K562 (cell line): Measurements from ENCODE around the gene LRCH1. TPM values are rescaled to one million over a fixed set of nuclear protein-coding genes. Genes with fewer than 3 reads are reported as not detected.

Experiments used
- ATAC-seq: fragments of 200-7000 bp; cut with Tn5 transposase; 3 replicates; pipeline ENCODE4 v1.9.1; 2020; ENCODE audit warnings: moderate library complexity
- BruUV-seq: library from RNA; stranded (reverse); fragments of 400-500 nt; replicated peaks from 2 replicates; lab custom pipeline; 2021; lab: Mats Ljungman, UMichigan
- CTCF ChIA-PET: fragments of 300-600 bp; formaldehyde crosslinking; extraction: SDS; loops from one replicate; lab custom pipeline; 2021; ENCODE audit warnings: low intra/inter-chr PET ratio; lab: Yijun Ruan, JAX
- POLR2A ChIA-PET: fragments of 300-600, 350-650 bp; sonication (Branson Sonifier 250); formaldehyde crosslinking; extraction: SDS; loops from one replicate; lab custom pipeline; 2021; ENCODE audit warnings: antibody characterized with exemption, inconsistent platforms; lab: Yijun Ruan, JAX
- DNase-seq, 4 experiments: peaks; one replicate each; pipeline versions ENCODE4 v3.0.0 to v3.0.0-alpha.2; 2011 to 2018; ENCODE audit warnings: low spot score in 3 of 4, mixed read lengths in 3 of 4; ENCODE audit errors: extremely low read depth in 1 of 4
- FAIRE-seq: peaks from 2 replicates; lab custom pipeline; 2011; peaks lifted over from hg19 to GRCh38; lab: Jason Lieb, UNC
- H2AFZ ChIP-seq: 2 replicates; pipeline ENCODE4 v1.6.0; 2011; ENCODE audit warnings: low read depth, low read length, control low read depth, inconsistent platforms
- H3K27ac ChIP-seq: fragments of 200-600 bp; 3 replicates; pipeline ENCODE4 v1.8.0; 2011; ENCODE audit warnings: low read depth, mild to moderate bottlenecking, control low read depth, inconsistent platforms, low read length, moderate library complexity, mixed read lengths; ENCODE audit errors: extremely low read depth
- H3K27me3 ChIP-seq, 2 experiments: fragments of 300-600 bp in 1 of 2; 2 replicates in 1 of 2; 3 replicates in 1 of 2; pipeline versions ENCODE4 v1.6.0 to v1.8.0; 2011; ENCODE audit warnings: inconsistent platforms in 2 of 2, low read length in 2 of 2, mild to moderate bottlenecking in 1 of 2, mixed read lengths in 1 of 2, moderate library complexity in 1 of 2; ENCODE audit not compliant: control insufficient read depth in 2 of 2, insufficient read depth in 2 of 2
- H3K36me3 ChIP-seq: fragments of 300-600 bp; 3 replicates; pipeline ENCODE4 v1.8.0; 2011; ENCODE audit warnings: mild to moderate bottlenecking, low read length, inconsistent platforms; ENCODE audit not compliant: control insufficient read depth, insufficient read depth
- H3K4me1 ChIP-seq, 2 experiments: fragments of 200-600 bp in 1 of 2; replicated peaks in 1 of 2; 2 replicates in 1 of 2; 3 replicates in 1 of 2; pipeline versions ENCODE4 v1.5.1 to v1.8.0; 2011; ENCODE audit warnings: inconsistent platforms in 2 of 2, low read length in 2 of 2, mild to moderate bottlenecking in 1 of 2, mixed read lengths in 1 of 2, moderate library complexity in 1 of 2; ENCODE audit not compliant: control insufficient read depth in 2 of 2, insufficient read depth in 2 of 2
- H3K4me2 ChIP-seq: 2 replicates; pipeline ENCODE4 v1.6.1; 2011; ENCODE audit warnings: low read length, control low read depth, inconsistent platforms, mixed read lengths; ENCODE audit not compliant: insufficient read depth
- H3K4me3 ChIP-seq: fragments of 200-600 bp; sonication (generic), shearing (Covaris generic); 2 replicates; pipeline ENCODE4 v1.5.1; 2016; ENCODE audit warnings: control low read depth, inconsistent platforms
- H3K79me2 ChIP-seq: fragments of 200-600 bp; 3 replicates; pipeline ENCODE4 v1.8.0; 2011; ENCODE audit warnings: low read length, inconsistent platforms; ENCODE audit not compliant: control insufficient read depth, insufficient read depth
- H3K9ac ChIP-seq, 2 experiments: 2 replicates each; pipeline versions ENCODE4 v1.6.0 to v1.6.1; 2011; ENCODE audit warnings: low read depth in 2 of 2, low read length in 2 of 2, control low read depth in 1 of 2, inconsistent platforms in 1 of 2, mild to moderate bottlenecking in 1 of 2, mixed read lengths in 1 of 2; ENCODE audit not compliant: insufficient read depth in 1 of 2
- H3K9me1 ChIP-seq: one replicate; pipeline ENCODE4 v1.6.0; 2011; ENCODE audit warnings: inconsistent platforms, mild to moderate bottlenecking, low read length, moderate library complexity; ENCODE audit not compliant: control insufficient read depth, insufficient read depth
- H3K9me3 ChIP-seq: replicated peaks from 2 replicates; pipeline ENCODE4 v1.5.1; 2011; ENCODE audit warnings: low read depth, low read length, inconsistent platforms; ENCODE audit not compliant: control insufficient read depth, insufficient read depth
- H4K20me1 ChIP-seq: replicated peaks from 2 replicates; pipeline ENCODE4 v1.6.1; 2011; ENCODE audit warnings: low read length, inconsistent platforms, mixed read lengths; ENCODE audit not compliant: control insufficient read depth, insufficient read depth
- EP300 ChIP-seq: IDR thresholded peaks from 2 replicates; pipeline ENCODE4 v1.6.1; 2012; ENCODE audit warnings: low read length, improper control_type of control experiment
- PHB ChIP-seq: fragments of 250-450 bp; sonication (Bioruptor Pico); IDR thresholded peaks from 2 replicates; pipeline ENCODE4 v1.5.0; 2021
- POLR3G ChIP-seq: IDR thresholded peaks from 2 replicates; pipeline ENCODE4 v1.6.1; 2011; ENCODE audit not compliant: insufficient read length, insufficient replicate concordance; ENCODE audit errors: extremely low read depth
- ZBED1 ChIP-seq: IDR thresholded peaks from 2 replicates; pipeline ENCODE4 v1.6.1; 2014
- WGBS: fragments of 100-300 bp; shearing (Covaris generic); methylation state at CpG from one replicate; pipeline ENCODE4 v1.1.6; 2016; ENCODE audit warnings: low coverage, mixed read lengths; ENCODE audit not compliant: insufficient coverage; ENCODE audit errors: missing lambda C conversion rate; 5-methylcytosine and 5-hydroxymethylcytosine counted together
- in situ Hi-C: fragments of 300-500 bp; cut with MboI; formaldehyde crosslinking; loops from 4 replicates; pipeline ENCODE4 v1.15.0; 2018; ENCODE audit warnings: inconsistent platforms, mixed read lengths
- intact Hi-C: fragments of 100-400 bp; cut with micrococcal nuclease; formaldehyde crosslinking; loops from 2 replicates; pipeline ENCODE4 v1.14.2; 2022
- polyA plus RNA-seq, 8 experiments: library from polyadenylated mRNA; depleted of rRNA in 4 of 8; stranded (reverse) in 5 of 8; unstranded in 3 of 8; fragments of >200 nt; fragmentation: Nextera tagmentation in 2 of 8; fragmentation: Illumina TruSeq in 1 of 8; extraction: Ambion mirVana in 2 of 8; extraction: Trizol in 1 of 8; gene quantifications; 2 replicates each; pipeline versions ENCODE4 v1.2.1 to v1.2.3, GENCODE V29; 2011 to 2014; ENCODE audit warnings: inconsistent platforms in 1 of 8, missing spikeins in 1 of 8
- total RNA-seq, 7 experiments: library from RNA; depleted of rRNA in 6 of 7; stranded (reverse); fragments of >200 nt in 6 of 7; fragmentation: Illumina TruSeq in 2 of 7; extraction: Trizol in 2 of 7; gene quantifications; 2 replicates each; pipeline versions ENCODE4 v1.2.1 to v1.2.3, GENCODE V29; 2011 to 2021; ENCODE audit warnings: low replicate concordance in 1 of 7
- TF ChIP-seq, protein P1 (sequence below): fragments of 250-450 bp; sonication (Bioruptor Pico); IDR thresholded peaks from 2 replicates; pipeline ENCODE4 v1.5.0; 2020; ENCODE audit warnings: mild to moderate bottlenecking

LRCH1 gene
- total and polyA plus RNA-seq, 9 of the 15 experiments (the other 6 are each of a cell fraction or from before 2014, with no cell fraction given), result 1.1 to 6.8 (median 3.7) TPM

DNA sequence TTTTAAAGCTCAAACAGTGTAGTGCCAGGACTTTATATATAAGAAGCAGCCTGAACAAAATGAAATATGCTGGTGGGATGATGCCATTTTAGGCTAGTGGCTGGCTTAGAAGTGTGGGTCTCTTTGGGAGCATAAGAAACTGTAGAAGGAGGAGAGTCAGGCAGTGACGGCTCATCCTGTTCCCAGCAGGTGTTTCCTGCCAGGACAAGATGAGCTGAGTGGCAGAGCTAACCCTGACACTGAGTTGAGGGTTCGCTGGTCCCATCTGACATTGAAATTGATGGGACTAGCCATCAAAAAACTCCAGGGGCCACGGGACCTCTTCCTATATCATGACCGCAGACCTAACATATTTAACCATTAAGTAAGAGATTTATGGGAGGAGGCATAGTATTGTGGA lies 192.7 kb downstream of the LRCH1 start:
- H3K4me1 ChIP-seq, result no peaks in the 10 kb centered on the region
- no peaks in the 10 kb centered on the region for H3K9me1 ChIP-seq
- 74% methylated on average over 3 of the region's 4 CpGs for WGBS
- H3K4me2 ChIP-seq, result no peak overlapping the region
- FAIRE-seq (no peak), ATAC-seq (no peak), DNase-seq (no peak)
- POLR2A ChIA-PET, result no interaction called here
- H3K9me3 ChIP-seq, result no peaks in the 10 kb centered on the region
- no peak overlapping the region for H3K27ac ChIP-seq
- intact Hi-C loops (no loop called here), in situ Hi-C loops (no loop called here)
- peaks cover 12% of the 10 kb centered on the region; the same call in 2 of the 3 replicates for H3K36me3 ChIP-seq
- BruUV-seq, result no TSS peak
- no peak overlapping the region for H3K9ac ChIP-seq
- TF ChIP-seq, protein P1, sequence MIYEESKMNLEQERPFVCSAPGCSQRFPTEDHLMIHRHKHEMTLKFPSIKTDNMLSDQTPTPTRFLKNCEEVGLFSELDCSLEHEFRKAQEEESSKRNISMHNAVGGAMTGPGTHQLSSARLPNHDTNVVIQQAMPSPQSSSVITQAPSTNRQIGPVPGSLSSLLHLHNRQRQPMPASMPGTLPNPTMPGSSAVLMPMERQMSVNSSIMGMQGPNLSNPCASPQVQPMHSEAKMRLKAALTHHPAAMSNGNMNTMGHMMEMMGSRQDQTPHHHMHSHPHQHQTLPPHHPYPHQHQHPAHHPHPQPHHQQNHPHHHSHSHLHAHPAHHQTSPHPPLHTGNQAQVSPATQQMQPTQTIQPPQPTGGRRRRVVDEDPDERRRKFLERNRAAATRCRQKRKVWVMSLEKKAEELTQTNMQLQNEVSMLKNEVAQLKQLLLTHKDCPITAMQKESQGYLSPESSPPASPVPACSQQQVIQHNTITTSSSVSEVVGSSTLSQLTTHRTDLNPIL (CRISPR knock-in tag), result no peak
- TF ChIP-seq PHB (CRISPR knock-in tag), result no peak
- no peaks in the 10 kb centered on the region for H4K20me1 ChIP-seq
- no peaks in the 10 kb centered on the region for H3K79me2 ChIP-seq
- CTCF ChIA-PET, result no interaction called here
- H3K4me3 ChIP-seq, result no peak overlapping the region
- H2AFZ ChIP-seq, result no peak overlapping the region
- no peaks in the 10 kb centered on the region for H3K27me3 ChIP-seq

- no peak for ATAC-seq
- CTCF ChIA-PET, result no interaction called here
- H4K20me1 ChIP-seq, result no peaks in the 10 kb centered on the region
- no peak overlapping the region for H3K9ac ChIP-seq
- in situ Hi-C loops (no loop called here), intact Hi-C loops (no loop called here)
- H3K4me3 ChIP-seq, result no peak overlapping the region
- BruUV-seq, result no TSS peak
- no peaks in the 10 kb centered on the region for H3K79me2 ChIP-seq
- no peaks in the 10 kb centered on the region for H3K4me1 ChIP-seq
- no peak overlapping the region for H3K4me2 ChIP-seq
- 95% methylated on average over 4 of the region's 8 CpGs for WGBS
- no peak overlapping the region for H2AFZ ChIP-seq
- H3K36me3 ChIP-seq, result peaks cover 20% of the 10 kb centered on the region; the same call in 2 of the 3 replicates
- no peaks in the 10 kb centered on the region for H3K9me1 ChIP-seq
- no peaks in the 10 kb centered on the region for H3K9me3 ChIP-seq
- TF ChIP-seq ZBED1, result no peak
- no peak for TF ChIP-seq POLR3G
- no peak for TF ChIP-seq EP300
- TF ChIP-seq, all 486 proteins: peak for 0
- DNase-seq, result no peak
- H3K27ac ChIP-seq, result no peak overlapping the region
- FAIRE-seq, result no peak
- POLR2A ChIA-PET, result no interaction called here
- H3K27me3 ChIP-seq, result no peaks in the 10 kb centered on the region
Observed at GRCh38 chr13:46747031-46747820, 194.3 kb downstream of the LRCH1 start.
